Activated CD8-positive, alpha-beta memory T cell treated with anti-CD3 and anti-CD28 coated beads, Interleukin-2, amount 50 U/mL, for 24 hours (primary cell): ENCODE data around the gene ELP2.
"Not testable (repeated sequence)": the region's sequence is repeated elsewhere in the genome, so short reads cannot be mapped to it uniquely, and the experiment has no call there.

ENCODE experiments used
- DNase-seq: peaks from one replicate; pipeline ENCODE4 v3.0.0-alpha.2; 2020; ENCODE audit errors: extremely low read depth

Gene ELP2

GRCh38 chr18:36129300-36130038 lies at the start of gene ELP2, which contains the start of gene SLC39A6:
TSS of gene ELP2 (plus strand) at chr18:36129899. CDS start at chr18:36129934, 35 bp downstream.
TSS of gene SLC39A6 (minus strand) at chr18:36129340. CDS start at chr18:36127007, 2,333 bp downstream.
- peak; percentile 83 for DNase-seq

- DNase-seq = not testable (repeated sequence)
Measured at GRCh38 chr18:36081118-36081517, 48.6 kb upstream of the ELP2 start.

GRCh38 chr18:36083729-36084128 lies 46.0 kb upstream of the ELP2 start:
- DNase-seq = no peak

- no peak for DNase-seq
Measured at GRCh38 chr18:36085195-36085594, 44.5 kb upstream of the ELP2 start.

GRCh38 chr18:36086186-36086585 lies 43.5 kb upstream of the ELP2 start:
- DNase-seq = no peak

GRCh38 chr18:36088256-36088655 lies 41.4 kb upstream of the ELP2 start:
- DNase-seq = no peak

- no peak for DNase-seq
Measured at GRCh38 chr18:36089001-36089400, 40.7 kb upstream of the ELP2 start.

GRCh38 chr18:36092116-36092515 lies 37.6 kb upstream of the ELP2 start:
- DNase-seq = not testable (repeated sequence)

- no peak for DNase-seq
Measured at GRCh38 chr18:36094431-36094830, 35.3 kb upstream of the ELP2 start.

GRCh38 chr18:36095936-36096519 lies 33.7 kb upstream of the ELP2 start:
- no peak for DNase-seq

- DNase-seq = no peak
Measured at GRCh38 chr18:36096955-36097354, 32.7 kb upstream of the ELP2 start.

GRCh38 chr18:36099311-36099710 lies 30.4 kb upstream of the ELP2 start:
- no peak for DNase-seq

- DNase-seq = no peak
Measured at GRCh38 chr18:36101943-36102342, 27.8 kb upstream of the ELP2 start.

GRCh38 chr18:36104749-36105148 lies 24.9 kb upstream of the ELP2 start:
- DNase-seq = no peak

GRCh38 chr18:36107477-36107876 lies 22.2 kb upstream of the ELP2 start:
- DNase-seq = no peak

GRCh38 chr18:36108196-36108595 lies 21.5 kb upstream of the ELP2 start:
- DNase-seq = no peak

- DNase-seq = no peak
Measured at GRCh38 chr18:36108601-36109000, 21.1 kb upstream of the ELP2 start.

- no peak for DNase-seq
Measured at GRCh38 chr18:36109737-36110136, 20.0 kb upstream of the ELP2 start.

- DNase-seq = no peak
Measured at GRCh38 chr18:36112302-36112701, 17.4 kb upstream of the ELP2 start.

- DNase-seq = no peak
Measured at GRCh38 chr18:36114251-36114650, 15.4 kb upstream of the ELP2 start.

GRCh38 chr18:36114738-36115137 lies 15.0 kb upstream of the ELP2 start:
- no peak for DNase-seq

- DNase-seq = not testable (repeated sequence)
Measured at GRCh38 chr18:36116771-36117170, 12.9 kb upstream of the ELP2 start.

- DNase-seq = no peak
Measured at GRCh38 chr18:36120297-36120696, 9.4 kb upstream of the ELP2 start.
